GM19438 (cell line): ENCODE results near the gene IRX2.

ENCODE experiments used
- ATAC-seq: cut with Tn5 transposase; IDR thresholded peaks from one replicate; pipeline ENCODE4 v1.9.1; 2021; ENCODE audit warnings: low read depth; ENCODE audit not compliant: unreplicated experiment

Gene IRX2

DNA sequence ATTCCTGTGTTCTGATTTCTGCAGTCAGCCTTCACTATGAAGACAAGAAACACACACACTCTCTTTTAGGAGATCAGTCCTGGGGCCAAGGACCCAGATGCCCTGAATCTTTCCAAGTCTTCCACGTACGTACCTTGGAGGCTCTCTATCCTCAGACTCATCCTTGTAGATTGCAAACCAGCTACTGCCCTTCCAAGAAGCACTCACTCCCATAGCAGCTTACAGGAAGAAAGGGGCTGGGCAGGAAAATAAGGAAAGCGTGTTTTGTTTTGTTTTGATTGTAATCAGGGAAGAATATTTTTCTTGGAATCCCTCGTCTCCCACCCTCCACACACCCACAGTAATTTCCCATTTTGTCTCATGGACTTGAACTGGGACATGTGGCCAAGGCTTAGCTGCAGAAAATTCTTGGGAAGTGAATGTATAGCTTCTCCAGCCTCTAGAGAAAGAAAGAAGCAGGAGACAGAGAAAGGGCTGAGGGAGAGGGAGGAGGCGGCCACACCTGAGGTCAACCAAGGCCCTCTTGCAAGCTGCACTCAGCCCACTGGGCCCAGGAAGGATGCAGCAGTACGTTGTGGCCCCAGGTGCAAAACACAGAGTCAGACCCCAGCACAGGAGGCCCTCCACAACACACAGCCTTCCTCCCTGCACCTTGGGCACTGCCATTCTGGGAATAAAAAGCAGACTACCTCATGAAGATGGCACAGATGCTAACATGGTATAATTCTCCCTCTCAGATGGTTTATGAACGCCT lies 29.9 kb downstream of the IRX2 start:
- no peak for ATAC-seq

DNA sequence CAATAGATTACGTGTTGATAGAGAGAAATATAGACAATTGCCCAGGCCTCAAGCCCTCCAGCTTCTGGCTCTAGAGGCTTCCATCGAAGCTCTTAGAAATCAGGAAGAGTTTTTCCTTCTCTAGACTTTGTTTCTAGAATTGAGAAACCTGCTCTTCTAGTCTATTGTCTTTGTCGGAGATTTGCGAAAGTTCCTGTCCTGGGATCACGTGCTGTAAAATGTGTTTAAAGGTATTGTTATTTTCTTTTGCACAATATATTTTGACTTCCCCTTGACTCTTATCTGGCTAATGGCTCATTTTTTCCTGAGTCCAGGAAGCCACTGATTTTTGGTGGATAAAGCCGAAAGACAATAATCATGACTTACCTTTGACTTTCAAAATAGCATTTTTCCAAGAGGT lies 32.1 kb downstream of the IRX2 start:
- no peak for ATAC-seq

GRCh38 chr5:2718115-2718514 lies 33.4 kb downstream of the IRX2 start:
- ATAC-seq: no peak

- ATAC-seq: no peak
These were observed 35.6 kb downstream of the IRX2 start for GRCh38 chr5:2715856-2716255.

DNA sequence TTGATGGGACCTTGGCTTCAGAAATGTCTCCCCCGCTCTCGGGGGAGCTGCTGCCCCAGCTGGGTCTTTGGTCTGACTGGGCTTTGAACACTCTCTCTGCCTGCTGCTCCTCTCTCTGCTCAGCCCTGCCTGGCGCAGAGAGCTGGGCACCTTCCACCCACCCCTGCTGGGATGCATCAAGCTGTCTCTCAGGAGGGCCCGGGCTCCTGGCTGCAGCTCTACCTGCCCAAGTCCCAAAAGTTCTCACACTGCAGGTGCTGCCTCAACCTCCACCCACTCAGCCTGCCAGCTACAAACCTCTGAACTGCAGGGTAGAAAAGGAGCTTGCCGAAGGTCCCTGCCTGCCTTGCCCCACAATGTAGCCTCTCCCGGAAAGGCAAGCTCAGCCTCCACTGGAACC lies 36.7 kb downstream of the IRX2 start:
- ATAC-seq: no peak

DNA sequence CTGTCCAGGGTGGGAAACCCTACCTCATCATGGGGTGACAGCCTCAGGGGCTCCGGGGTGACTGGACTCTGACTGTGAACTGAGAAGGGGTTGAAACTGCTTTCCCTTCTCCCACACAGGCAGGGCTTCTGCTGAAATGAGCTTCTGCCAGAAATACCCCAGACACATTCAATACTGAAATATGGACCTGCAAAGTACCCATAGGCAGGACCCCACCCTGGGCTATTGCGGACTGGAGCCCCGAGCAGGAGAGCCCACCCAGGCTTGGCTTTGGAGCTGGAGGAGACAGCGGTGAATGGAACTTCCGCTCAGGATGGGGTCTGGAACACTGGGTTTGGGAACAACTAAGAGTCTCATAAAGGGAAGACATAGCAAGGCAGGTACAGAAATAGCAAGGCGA lies 37.5 kb downstream of the IRX2 start:
- ATAC-seq: no peak

- ATAC-seq: no peak
These were observed 39.7 kb downstream of the IRX2 start for GRCh38 chr5:2711446-2712425.

DNA sequence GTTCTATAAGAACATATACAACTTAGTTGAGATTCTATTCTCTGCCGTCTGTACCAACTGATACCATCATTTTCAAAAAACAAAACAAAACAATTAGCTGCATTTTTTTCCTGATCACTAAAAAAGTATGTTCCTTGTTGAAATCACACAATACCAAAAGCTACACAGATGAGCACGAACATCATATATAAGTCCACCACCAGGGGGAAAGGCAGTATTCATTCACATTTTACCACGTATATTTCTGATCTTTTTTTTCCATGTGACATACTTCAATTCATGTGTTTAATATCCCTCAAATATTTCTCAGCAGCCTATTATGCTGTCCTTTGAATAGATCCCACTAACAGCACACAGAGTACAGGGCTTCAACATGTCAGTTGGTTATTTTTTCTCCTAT lies 40.6 kb downstream of the IRX2 start:
- no peak for ATAC-seq

- ATAC-seq: no peak
These were observed 41.3 kb downstream of the IRX2 start for GRCh38 chr5:2709976-2710689.

DNA sequence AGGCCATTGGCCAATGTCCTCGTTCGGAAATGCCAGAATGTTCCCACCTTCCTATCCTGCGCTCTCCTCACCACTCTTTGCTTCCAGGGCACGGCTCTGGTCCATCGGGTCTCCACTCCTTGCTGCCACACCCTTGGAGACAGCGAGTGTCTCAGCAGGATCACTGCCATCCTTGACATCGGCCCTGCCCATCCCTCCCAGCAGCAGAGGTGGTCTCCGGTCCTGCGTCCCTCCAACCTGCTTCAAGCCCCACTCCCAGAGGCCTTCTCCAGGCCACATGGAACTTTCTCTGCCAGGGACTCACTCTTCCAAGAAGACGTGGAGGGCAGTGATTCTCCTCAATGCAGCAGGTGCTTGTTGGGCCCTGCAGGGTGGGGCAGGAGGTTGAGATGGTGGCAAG lies 42.7 kb downstream of the IRX2 start:
- ATAC-seq: no peak

GRCh38 chr5:2708132-2708531 lies 43.3 kb downstream of the IRX2 start:
- ATAC-seq: no peak

GRCh38 chr5:2705861-2706260 lies 45.6 kb downstream of the IRX2 start:
- ATAC-seq: no peak

GRCh38 chr5:2704806-2705645 lies 46.5 kb downstream of the IRX2 start:
- no peak for ATAC-seq

- no peak for ATAC-seq
These were observed 47.4 kb downstream of the IRX2 start for GRCh38 chr5:2704111-2704510.

GRCh38 chr5:2703615-2704014 lies 47.9 kb downstream of the IRX2 start:
- ATAC-seq: no peak

DNA sequence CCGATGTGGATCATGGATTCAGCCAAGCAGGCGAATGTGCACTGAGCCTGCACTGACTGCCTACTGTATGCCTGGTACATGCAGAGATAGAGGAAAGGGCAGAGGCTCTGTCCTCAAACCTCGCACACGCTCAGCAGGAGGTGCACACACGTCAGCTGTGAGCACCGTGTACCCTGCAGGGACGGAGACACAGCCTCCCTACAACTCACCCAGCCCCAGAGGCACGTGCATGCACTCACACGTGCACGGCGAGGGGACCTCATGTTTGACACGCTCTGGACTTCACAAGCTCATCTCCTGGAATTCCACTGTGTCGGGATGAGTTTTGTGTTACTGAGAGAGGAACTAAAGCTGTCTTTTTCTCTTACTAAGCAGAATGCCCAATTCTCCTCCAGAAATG lies 48.4 kb downstream of the IRX2 start:
- ATAC-seq: no peak

DNA sequence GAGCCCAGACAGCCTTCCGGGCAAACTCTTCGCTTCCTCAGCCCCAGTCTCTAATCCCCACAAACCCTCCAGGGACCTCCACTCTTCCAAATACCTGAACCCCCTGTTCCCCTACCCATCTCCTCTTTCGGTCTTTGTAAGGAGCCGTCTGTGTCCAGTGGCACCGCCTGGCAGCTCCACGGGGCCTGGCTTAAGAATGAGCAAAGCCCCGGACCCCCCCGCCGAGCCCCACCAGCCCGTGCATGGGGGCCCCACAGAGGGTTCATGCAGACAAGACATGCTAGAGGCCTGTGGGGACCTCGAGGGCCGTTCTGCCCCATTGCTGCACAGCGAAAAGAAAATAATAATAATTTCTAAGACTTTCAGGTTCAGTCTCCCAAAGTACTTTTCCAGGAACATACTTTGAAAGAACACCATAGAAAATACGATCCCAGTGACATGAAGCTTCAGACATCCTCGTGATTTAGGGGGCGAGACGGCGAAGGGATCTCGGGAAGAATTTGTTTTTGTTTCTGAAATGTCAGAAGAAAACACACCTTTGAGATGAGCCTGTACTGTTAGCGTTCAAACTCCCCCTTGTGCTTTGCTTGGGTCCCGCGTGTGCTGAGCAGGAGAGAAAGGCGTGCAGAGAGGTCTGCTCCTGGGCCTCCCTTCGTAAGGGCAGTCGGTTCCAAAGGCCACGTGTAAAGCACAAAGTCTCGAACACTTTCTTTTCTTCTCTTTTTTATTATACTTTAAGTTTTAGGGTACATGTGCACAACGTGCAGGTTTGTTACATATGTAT lies 49.2 kb downstream of the IRX2 start:
- ATAC-seq: no peak

- no peak for ATAC-seq
These were observed 49.9 kb downstream of the IRX2 start for GRCh38 chr5:2701592-2701991.

DNA sequence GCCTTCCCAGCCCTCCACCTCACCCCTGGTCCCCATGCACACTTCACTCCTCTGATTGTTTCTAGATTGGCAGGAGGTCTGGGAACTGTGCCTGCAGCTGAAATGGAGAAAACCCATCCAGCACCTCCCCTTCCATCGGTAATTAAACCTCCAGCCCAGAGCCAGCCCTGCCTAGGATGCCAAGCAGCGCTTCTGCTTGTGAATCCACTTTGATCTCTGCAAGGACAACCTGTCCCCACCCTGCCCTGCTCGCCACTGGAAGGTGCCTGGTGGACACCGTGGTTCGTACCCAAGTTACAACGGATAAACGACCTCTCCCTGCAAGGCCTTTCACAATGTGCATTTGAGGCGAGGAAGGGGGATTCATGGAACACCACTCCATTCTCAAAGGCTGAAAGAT lies 50.6 kb downstream of the IRX2 start:
- no peak for ATAC-seq
